Measurements from ENCODE around the gene SORL1-AS1.

SORL1-AS1 gene

GRCh38 chr11:121445071-121445768 lies 7.5 kb downstream of the SORL1-AS1 start:
- TF ChIP-seq CTCF (IDR thresholded peaks at IDR 0.05; ENCODE audit: extremely low read depth, missing control alignments) = no peak
- no peak for DNase-seq (ENCODE audit: low spot score)

GRCh38 chr11:121444526-121444925 lies 8.2 kb downstream of the SORL1-AS1 start:
- TF ChIP-seq CTCF (IDR thresholded peaks at IDR 0.05; ENCODE audit: extremely low read depth, missing control alignments) = no peak
- DNase-seq (ENCODE audit: low spot score) = no peak

GRCh38 chr11:121443688-121444275 lies 9.0 kb downstream of the SORL1-AS1 start:
- no peak for TF ChIP-seq CTCF (IDR thresholded peaks at IDR 0.05; ENCODE audit: extremely low read depth, missing control alignments)
- DNase-seq (ENCODE audit: low spot score) = no peak

- DNase-seq (ENCODE audit: low spot score) = no peak
- no peak for TF ChIP-seq CTCF (IDR thresholded peaks at IDR 0.05; ENCODE audit: extremely low read depth, missing control alignments)
Measured at GRCh38 chr11:121441521-121441920, 11.2 kb downstream of the SORL1-AS1 start.

- no peak for TF ChIP-seq CTCF (IDR thresholded peaks at IDR 0.05; ENCODE audit: extremely low read depth, missing control alignments)
- no peak for DNase-seq (ENCODE audit: low spot score)
Measured at GRCh38 chr11:121439759-121440158, 13.0 kb downstream of the SORL1-AS1 start.

- no peak for DNase-seq (ENCODE audit: low spot score)
- TF ChIP-seq CTCF (IDR thresholded peaks at IDR 0.05; ENCODE audit: extremely low read depth, missing control alignments) = no peak
Measured at GRCh38 chr11:121439337-121439736, 13.4 kb downstream of the SORL1-AS1 start.

GRCh38 chr11:121437686-121438078 lies 15.1 kb downstream of the SORL1-AS1 start:
- TF ChIP-seq CTCF (IDR thresholded peaks at IDR 0.05; ENCODE audit: extremely low read depth, missing control alignments) = no peak
- DNase-seq (ENCODE audit: low spot score) = no peak
